Mesenchymal stem cell (in vitro differentiated cells and primary cell): ENCODE results near the gene G6PC2.
A peak's percentile ranks its signal among the peaks of the same experiment; 100 is the strongest.

Experiments used
- DNase-seq: peaks from one replicate; pipeline ENCODE4 v3.0.0-alpha.2; 2013
- H2AFZ ChIP-seq: one replicate; pipeline ENCODE4 v1.6.1; 2013; ENCODE audit warnings: low read depth, mild to moderate bottlenecking, control low read depth, inconsistent platforms, low read length, moderate library complexity
- H2AK5ac ChIP-seq: 2 replicates; pipeline ENCODE4 v1.6.1; 2013; ENCODE audit warnings: low read length, moderate library complexity, mild to moderate bottlenecking, inconsistent platforms; ENCODE audit not compliant: severe bottlenecking
- H2BK120ac ChIP-seq: one replicate; pipeline ENCODE4 v1.6.1; 2013; ENCODE audit warnings: low read depth, mild to moderate bottlenecking, inconsistent platforms, low read length, moderate library complexity
- H2BK12ac ChIP-seq, 2 experiments: one replicate each; pipeline ENCODE4 v1.6.1; 2013; ENCODE audit warnings: inconsistent platforms in 2 of 2, low read length in 2 of 2, mild to moderate bottlenecking in 2 of 2, moderate library complexity in 2 of 2, control low read depth in 1 of 2
- H2BK15ac ChIP-seq: one replicate; pipeline ENCODE4 v1.6.1; 2013; ENCODE audit warnings: mild to moderate bottlenecking, low read depth, inconsistent platforms; ENCODE audit not compliant: poor library complexity, severe bottlenecking
- H2BK5ac ChIP-seq: 2 replicates; pipeline ENCODE4 v1.6.1; 2013; ENCODE audit warnings: low read depth, mild to moderate bottlenecking, low read length, control low read depth, inconsistent platforms; ENCODE audit not compliant: poor library complexity, severe bottlenecking
- H3K14ac ChIP-seq, 2 experiments: one replicate each; pipeline ENCODE4 v1.6.1; 2013; ENCODE audit warnings: inconsistent platforms in 2 of 2, low read length in 2 of 2, control low read depth in 1 of 2, mild to moderate bottlenecking in 1 of 2, moderate library complexity in 1 of 2
- H3K18ac ChIP-seq, 2 experiments: one replicate each; pipeline ENCODE4 v1.6.1; 2013; ENCODE audit warnings: inconsistent platforms in 2 of 2, low read length in 2 of 2, control low read depth in 1 of 2, low read depth in 1 of 2, mild to moderate bottlenecking in 1 of 2
- H3K23ac ChIP-seq, 2 experiments: one replicate each; pipeline ENCODE4 v1.6.1; 2013; ENCODE audit warnings: inconsistent platforms in 2 of 2, low read length in 2 of 2, mild to moderate bottlenecking in 2 of 2, moderate library complexity in 2 of 2, control low read depth in 1 of 2
- H3K27ac ChIP-seq: 2 replicates; pipeline ENCODE4 v1.5.1; 2013; ENCODE audit warnings: mild to moderate bottlenecking, moderate library complexity, low read length, control low read depth, inconsistent platforms; ENCODE audit not compliant: poor library complexity, severe bottlenecking
- H3K27me3 ChIP-seq, 2 experiments: 2 replicates each; pipeline versions ENCODE4 v1.6.1 to v1.7.0; 2013; ENCODE audit warnings: low read length in 2 of 2, mild to moderate bottlenecking in 2 of 2, moderate library complexity in 2 of 2, control low read depth in 1 of 2, inconsistent platforms in 1 of 2; ENCODE audit not compliant: control insufficient read depth in 1 of 2, insufficient read depth in 1 of 2
- H3K36me3 ChIP-seq, 2 experiments: 2 replicates each; pipeline versions ENCODE4 v1.6.1 to v1.7.0; 2013; ENCODE audit warnings: low read length in 2 of 2, control low read depth in 1 of 2, inconsistent platforms in 1 of 2, low read depth in 1 of 2, mild to moderate bottlenecking in 1 of 2; ENCODE audit not compliant: insufficient read depth in 2 of 2, control insufficient read depth in 1 of 2
- H3K4ac ChIP-seq, 2 experiments: one replicate each; pipeline ENCODE4 v1.6.1; 2013; ENCODE audit warnings: inconsistent platforms in 2 of 2, low read length in 2 of 2, mild to moderate bottlenecking in 2 of 2, moderate library complexity in 2 of 2, control low read depth in 1 of 2, low read depth in 1 of 2
- H3K4me1 ChIP-seq: 2 replicates; pipeline ENCODE4 v1.6.1; 2013; ENCODE audit warnings: low read depth, low read length, control low read depth; ENCODE audit not compliant: control insufficient read depth, insufficient read depth
- H3K4me2 ChIP-seq: 2 replicates; pipeline ENCODE4 v1.6.1; 2013; ENCODE audit warnings: low read length, mild to moderate bottlenecking, inconsistent platforms; ENCODE audit not compliant: poor library complexity, severe bottlenecking
- H3K4me3 ChIP-seq, 2 experiments: 2 replicates each; pipeline versions ENCODE4 v1.5.1 to v1.7.0; 2013; ENCODE audit warnings: low read length in 2 of 2, mild to moderate bottlenecking in 2 of 2, control low read depth in 1 of 2, low read depth in 1 of 2; ENCODE audit not compliant: insufficient read depth in 1 of 2
- H3K79me1 ChIP-seq: replicated peaks from 2 replicates; pipeline ENCODE4 v1.6.1; 2013; ENCODE audit warnings: mild to moderate bottlenecking, control low read depth, low read length, inconsistent platforms; ENCODE audit not compliant: poor library complexity, severe bottlenecking
- H3K9ac ChIP-seq: 2 replicates; pipeline ENCODE4 v1.7.0; 2013; ENCODE audit warnings: mild to moderate bottlenecking, low read length, moderate library complexity
- H3K9me3 ChIP-seq: 2 replicates; pipeline ENCODE4 v1.7.0; 2013; ENCODE audit warnings: mild to moderate bottlenecking, low read length; ENCODE audit not compliant: control insufficient read depth
- H4K8ac ChIP-seq: one replicate; pipeline ENCODE4 v1.6.1; 2013; ENCODE audit warnings: inconsistent platforms, mild to moderate bottlenecking, low read length, moderate library complexity
- H4K91ac ChIP-seq: one replicate; pipeline ENCODE4 v1.6.1; 2013; ENCODE audit warnings: mild to moderate bottlenecking, low read length, inconsistent platforms
- WGBS: methylation state at CpG from one replicate; pipeline ENCODE4 v1.1.7; 2013; ENCODE audit warnings: mixed read lengths; 5-methylcytosine and 5-hydroxymethylcytosine counted together

G6PC2 gene

GRCh38 chr2:168915441-168916330, 14.6 kb downstream of the G6PC2 start:
- Histone ChIP-seq H3K23ac (no peak overlapping the region), H4K8ac (no peak overlapping the region)
- WGBS: 90% methylated on average over 2 of the region's 3 CpGs

GRCh38 chr2:168916331-168916675, 15.2 kb downstream of the G6PC2 start:
- Histone ChIP-seq H3K27ac (no peak overlapping the region), H3K4me1 (peaks cover 2% of the 10 kb centered on the region), H3K4ac (no peak overlapping the region), H2BK5ac (no peak overlapping the region), H3K9ac (no peak overlapping the region), H2AK5ac (no peak overlapping the region), H3K23ac (no peak overlapping the region), H3K4me3 (no peak overlapping the region), H3K4me2 (no peak overlapping the region), H3K27me3 (peaks cover 6 to 30% of the 10 kb centered on the region in 2 experiments), H3K79me1 (no peaks in the 10 kb centered on the region), H3K9me3 (no peaks in the 10 kb centered on the region), H3K36me3 (no peaks in the 10 kb centered on the region), H3K18ac (no peak overlapping the region), H4K91ac (no peak overlapping the region), H2AFZ (no peak overlapping the region), H2BK12ac (no peak overlapping the region), H2BK120ac (no peak overlapping the region), H2BK15ac (no peak overlapping the region), H3K14ac (no peak overlapping the region), H4K8ac (no peak overlapping the region)
- 84% methylated on average over 4 of the region's 4 CpGs for WGBS
- DNase-seq: no peak

More at GRCh38 chr2:168915441-168916330, 14.6 kb downstream of the G6PC2 start:
- no peak overlapping the region for H2BK5ac ChIP-seq
- H3K79me1 ChIP-seq: no peaks in the 10 kb centered on the region
- no peak overlapping the region for H3K14ac ChIP-seq
- H3K4me1 ChIP-seq: peaks cover 2% of the 10 kb centered on the region
- no peaks in the 10 kb centered on the region for H3K9me3 ChIP-seq
- peaks cover 6 to 26% of the 10 kb centered on the region in 2 experiments for H3K27me3 ChIP-seq
- no peak overlapping the region for H3K4me3 ChIP-seq
- no peak overlapping the region for H3K4ac ChIP-seq
- no peak for DNase-seq
- H2AK5ac ChIP-seq: no peak overlapping the region
- H3K36me3 ChIP-seq: no peaks in the 10 kb centered on the region
- H3K27ac ChIP-seq: no peak overlapping the region
- H4K91ac ChIP-seq: no peak overlapping the region
- no peak overlapping the region for H2AFZ ChIP-seq
- no peak overlapping the region for H3K18ac ChIP-seq
- H3K9ac ChIP-seq: no peak overlapping the region
- H3K4me2 ChIP-seq: no peak overlapping the region
- H2BK15ac ChIP-seq: no peak overlapping the region
- no peak overlapping the region for H2BK120ac ChIP-seq
- no peak overlapping the region for H2BK12ac ChIP-seq

DNA sequence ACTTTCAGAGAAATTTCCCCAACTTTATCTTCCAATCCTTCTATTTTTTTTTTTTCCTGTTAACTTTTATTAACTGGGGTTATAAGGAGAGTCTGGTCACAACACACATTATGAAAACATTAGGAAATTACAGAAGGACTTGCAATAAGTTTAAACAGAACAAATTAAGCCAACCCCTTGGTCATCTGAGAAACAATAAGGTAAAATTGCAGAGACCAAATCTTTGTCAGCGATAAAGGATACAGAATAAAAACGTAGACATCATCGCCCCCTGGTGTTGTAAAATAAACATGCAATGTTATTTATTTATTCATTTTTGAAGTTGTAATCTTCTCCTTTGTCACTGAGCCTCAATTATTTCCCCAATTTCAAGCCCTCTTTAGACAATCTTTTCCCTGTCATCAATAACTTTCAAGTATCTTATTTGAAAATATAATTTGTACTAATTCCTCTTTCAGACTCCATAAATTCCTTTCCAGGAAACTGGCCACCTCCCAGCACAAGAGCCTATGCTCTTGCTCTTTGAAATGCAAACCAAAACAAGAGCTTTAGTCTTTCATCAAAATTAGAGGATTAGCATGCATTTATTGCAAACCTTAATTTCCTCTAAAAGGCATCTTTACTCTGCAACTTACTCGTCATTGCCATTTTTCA, 19.5 kb downstream of the G6PC2 start:
- H3K79me1 ChIP-seq: no peaks in the 10 kb centered on the region
- no peak overlapping the region for H3K23ac ChIP-seq
- no peak overlapping the region for H2BK15ac ChIP-seq
- H2AK5ac ChIP-seq: no peak overlapping the region
- H3K27me3 ChIP-seq: peaks cover 0 to 24% of the 10 kb centered on the region in 2 experiments
- H3K18ac ChIP-seq: no peak overlapping the region
- H3K9ac ChIP-seq: no peak overlapping the region
- H3K36me3 ChIP-seq: no peaks in the 10 kb centered on the region
- H2BK5ac ChIP-seq: no peak overlapping the region
- no peak overlapping the region for H2AFZ ChIP-seq
- H3K27ac ChIP-seq: no peak overlapping the region
- H3K4me1 ChIP-seq: peaks cover 3% of the 10 kb centered on the region
- H3K4me2 ChIP-seq: no peak overlapping the region
- no peak overlapping the region for H4K8ac ChIP-seq
- no peaks in the 10 kb centered on the region for H3K9me3 ChIP-seq
- no peak overlapping the region for H2BK120ac ChIP-seq
- H3K4ac ChIP-seq: no peak overlapping the region
- no peak overlapping the region for H3K4me3 ChIP-seq
- WGBS: 90% methylated on average over 1 of the region's 4 CpGs
- H2BK12ac ChIP-seq: no peak overlapping the region
- H3K14ac ChIP-seq: no peak overlapping the region
- H4K91ac ChIP-seq: no peak overlapping the region
- DNase-seq: peak; percentile 35

DNA sequence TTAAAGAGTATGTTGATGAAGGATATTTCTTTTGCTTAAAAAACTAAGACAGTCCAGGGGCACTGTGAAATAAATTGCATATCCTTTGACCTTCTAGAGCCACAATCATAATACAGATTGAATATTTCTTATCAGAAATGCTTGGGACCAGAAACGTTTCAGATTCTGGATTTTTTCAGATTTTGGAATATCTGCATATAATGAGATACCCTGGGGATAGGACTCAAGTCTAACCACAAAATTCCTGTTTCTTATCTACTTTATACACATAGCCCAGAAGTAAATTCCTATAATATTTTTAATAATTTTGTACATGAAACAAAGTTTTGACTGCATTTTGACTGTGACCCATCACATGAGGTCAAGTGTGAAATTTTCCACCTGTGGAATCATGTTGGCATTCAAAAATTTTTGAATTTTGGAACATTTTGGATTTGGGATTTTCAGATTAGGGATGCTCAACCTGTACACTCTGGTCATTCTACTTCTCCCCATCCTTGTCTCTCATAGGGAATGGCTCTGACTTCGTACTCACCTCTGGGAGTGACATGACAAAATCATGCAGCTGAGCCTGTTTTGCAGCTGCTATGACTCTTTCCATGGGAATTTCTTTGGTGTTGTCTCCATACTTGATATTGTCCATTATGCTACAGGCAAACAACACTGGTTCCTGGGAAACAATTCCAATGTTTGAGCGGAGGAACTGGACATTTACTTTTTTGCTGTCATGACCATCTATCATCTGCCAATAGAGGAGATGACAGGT, 25.7 kb downstream of the G6PC2 start:
- Histone ChIP-seq H3K4me3 (no peak overlapping the region), H4K91ac (no peak overlapping the region), H2BK15ac (no peak overlapping the region), H3K9me3 (no peaks in the 10 kb centered on the region), H3K36me3 (no peaks in the 10 kb centered on the region), H3K14ac (no peak overlapping the region), H3K27ac (no peak overlapping the region), H2AFZ (no peak overlapping the region), H3K27me3 (peaks cover 5 to 38% of the 10 kb centered on the region in 2 experiments), H3K4ac (no peak overlapping the region), H3K4me2 (no peak overlapping the region), H2BK5ac (no peak overlapping the region), H3K4me1 (peaks cover 3% of the 10 kb centered on the region), H4K8ac (no peak overlapping the region), H3K18ac (no peak overlapping the region), H2BK120ac (no peak overlapping the region), H3K9ac (no peak overlapping the region), H3K79me1 (no peaks in the 10 kb centered on the region), H2AK5ac (no peak overlapping the region), H3K23ac (no peak overlapping the region), H2BK12ac (no peak overlapping the region)
- WGBS: 91% methylated on average over 2 of the region's 3 CpGs
- DNase-seq: no peak
